Upper lobe of left lung (tissue), 6 donors: Measurements from ENCODE around the gene ARRDC5. TPM values are rescaled to one million over a fixed set of nuclear protein-coding genes. Genes with fewer than 3 reads are reported as not detected.

Experiments used
- ATAC-seq, 2 donors: fragments of 200-7000 bp; cut with Tn5 transposase; one replicate each; pipeline ENCODE4 v1.9.1; 2022; ENCODE audit warnings: mild to moderate bottlenecking in 2 of 2, moderate library complexity in 2 of 2; ENCODE audit not compliant: low FRiP score in 2 of 2
- DNase-seq, 2 donors: peaks; one replicate each; pipeline ENCODE4 v3.0.0-alpha.2; 2019 to 2020
- H3K27ac ChIP-seq, 4 donors: fragments of 200-600 bp; sonication (generic); one replicate each; pipeline ENCODE4 v1.5.1; 2016 to 2019
- H3K27me3 ChIP-seq, 4 donors: fragments of 200-600 bp; sonication (generic); one replicate each; pipeline ENCODE4 v1.5.1; 2017 to 2019
- H3K36me3 ChIP-seq, 4 donors: fragments of 200-600 bp; sonication (generic); one replicate each; pipeline ENCODE4 v1.5.1; 2016 to 2019
- H3K4me1 ChIP-seq, 4 donors: fragments of 200-600 bp; sonication (generic); one replicate each; pipeline ENCODE4 v1.5.1; 2018 to 2019
- H3K4me3 ChIP-seq, 4 donors: fragments of 200-600 bp; sonication (generic); one replicate each; pipeline ENCODE4 v1.5.1; 2017 to 2019; ENCODE audit warnings: mild to moderate bottlenecking in 2 of 4, moderate library complexity in 1 of 4
- H3K9me3 ChIP-seq, 4 donors: fragments of 200-600 bp; sonication (generic); one replicate each; pipeline ENCODE4 v1.5.1; 2018 to 2019
- EP300 ChIP-seq, 4 donors: sonication (generic); formaldehyde crosslinking; IDR thresholded peaks; one replicate each; pipeline ENCODE4 v1.5.1; 2017; ENCODE audit warnings: antibody characterized with exemption in 4 of 4, control low read depth in 2 of 4
- POLR2A ChIP-seq, 4 donors: fragments of 450-650 bp; IDR thresholded peaks; one replicate each; pipeline ENCODE4 v1.5.1; 2016 to 2017; ENCODE audit warnings: antibody characterized with exemption in 4 of 4, mild to moderate bottlenecking in 2 of 4
- POLR2AphosphoS5 ChIP-seq, 2 donors: sonication (generic); formaldehyde crosslinking; IDR thresholded peaks; one replicate each; pipeline ENCODE4 v1.5.1; 2017; ENCODE audit warnings: antibody characterized with exemption in 2 of 2
- WGBS, 2 donors: methylation state at CpG; one replicate each; pipeline ENCODE4 v1.1.5; 2017 to 2018; 5-methylcytosine and 5-hydroxymethylcytosine counted together
- total RNA-seq, 6 donors: library from RNA; depleted of rRNA in 4 of 6; stranded (reverse); fragments of >200 nt in 4 of 6; gene quantifications; one replicate each; pipeline versions ENCODE4 v1.1.0 to v1.2.1, GENCODE V29; 2016 to 2021
- TF ChIP-seq, protein P1 (sequence below), 6 experiments: fragments of 450-650 bp in 4 of 6; fragments of 200-600 bp in 2 of 6; sonication (generic) in 2 of 6; IDR thresholded peaks; one replicate each; pipeline ENCODE4 v1.5.1; 2016 to 2019; ENCODE audit warnings: antibody characterized with exemption in 6 of 6
- donor health status: DM: no; HTN: no; CAD: no; lungs with moderate emphysema.
- donor health status: DM: no; HTN: yes; CAD: no; lungs with severe emphysema.

ARRDC5 gene
- total RNA-seq, 6 donors from 2014 or later, result 0.34 to 6.8 (median 0.83) TPM; not detected in 1

DNA sequence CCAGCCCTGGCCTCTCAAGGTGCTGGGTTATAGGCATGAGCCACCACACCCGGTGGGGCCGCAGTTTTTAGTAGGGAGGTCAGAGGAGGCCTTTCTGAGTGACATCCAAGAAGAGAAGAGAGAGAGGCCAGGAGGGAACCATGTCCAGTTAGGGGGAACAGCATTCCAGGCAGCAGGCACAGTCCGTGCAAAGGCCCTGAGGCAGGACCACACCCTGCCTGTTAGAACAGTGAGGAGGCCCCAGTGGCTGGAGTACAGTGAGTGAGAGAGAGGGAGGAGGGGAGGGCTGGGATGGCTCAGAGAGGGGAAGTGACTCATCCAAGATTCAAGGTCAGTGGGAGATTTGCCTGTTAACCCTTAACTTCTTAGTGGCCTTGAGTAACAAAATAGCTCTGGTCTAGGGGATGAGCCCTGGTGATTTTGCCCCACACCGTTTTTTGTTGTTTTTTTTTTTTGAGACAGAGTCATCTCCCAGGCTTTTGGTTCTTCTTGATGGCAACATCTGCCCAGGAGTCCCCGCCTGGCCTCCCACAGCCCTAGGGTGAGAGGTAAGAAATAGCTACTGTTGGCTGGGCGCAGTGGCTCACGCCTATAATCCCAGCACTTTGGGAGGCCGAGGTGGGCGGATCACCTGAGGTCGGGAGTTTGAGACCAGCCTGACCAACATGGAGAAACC lies 32.5 kb downstream of the ARRDC5 start:
- H3K4me1 ChIP-seq, result peaks cover 5 to 19% (median 9%) of the 10 kb centered on the region in 4 donors
- ATAC-seq (peak; percentile 8 to 49), DNase-seq (peak in 1 of 2 donors; percentile 68)
- no peaks in the 10 kb centered on the region for H3K9me3 ChIP-seq
- TF ChIP-seq EP300 (IDR thresholded peaks at IDR 0.05), result no peak
- TF ChIP-seq POLR2A (IDR thresholded peaks at IDR 0.05), result peak in 1 of 4 donors; percentile 11
- no peaks in the 10 kb centered on the region for H3K27me3 ChIP-seq
- H3K4me3 ChIP-seq, result no peak overlapping the region
- WGBS, 2 donors, result 71 to 73% methylated on average over 10 of the region's 10 CpGs
- peak overlapping the region in 1 of 4 donors; percentile 32 for H3K27ac ChIP-seq
- no peaks in the 10 kb centered on the region for H3K36me3 ChIP-seq

DNA sequence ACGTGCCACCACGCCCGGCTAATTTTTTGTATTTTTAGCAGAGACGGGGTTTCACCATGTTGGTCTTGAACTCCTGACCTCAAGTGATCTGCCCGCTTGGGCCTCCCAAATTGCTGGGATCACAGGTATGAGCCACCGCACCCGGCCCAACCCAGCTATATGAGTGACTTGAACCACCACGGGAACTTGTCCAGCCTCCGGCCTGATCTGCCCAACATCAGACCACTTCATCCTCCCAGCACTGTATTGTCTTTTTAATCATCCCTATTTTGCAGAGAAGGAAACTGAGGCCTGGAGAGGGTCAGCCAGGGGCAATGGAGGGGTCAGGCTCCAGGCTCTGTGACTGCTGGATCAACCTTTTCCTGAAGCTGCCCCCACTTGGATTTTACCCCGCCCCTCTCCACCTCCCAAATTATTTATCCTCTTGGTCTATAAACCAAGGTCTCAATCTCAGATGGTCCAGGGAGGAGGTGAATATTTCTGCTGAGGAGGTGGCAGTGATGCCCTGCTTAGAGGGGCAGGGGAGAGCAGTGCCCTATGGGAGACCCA lies 34.3 kb downstream of the ARRDC5 start:
- no peak for ATAC-seq
- DNase-seq, result no peak
- TF ChIP-seq POLR2A (IDR thresholded peaks at IDR 0.05) (no peak), POLR2AphosphoS5 (IDR thresholded peaks at IDR 0.05) (no peak), EP300 (IDR thresholded peaks at IDR 0.05) (no peak)
- TF ChIP-seq, protein P1, sequence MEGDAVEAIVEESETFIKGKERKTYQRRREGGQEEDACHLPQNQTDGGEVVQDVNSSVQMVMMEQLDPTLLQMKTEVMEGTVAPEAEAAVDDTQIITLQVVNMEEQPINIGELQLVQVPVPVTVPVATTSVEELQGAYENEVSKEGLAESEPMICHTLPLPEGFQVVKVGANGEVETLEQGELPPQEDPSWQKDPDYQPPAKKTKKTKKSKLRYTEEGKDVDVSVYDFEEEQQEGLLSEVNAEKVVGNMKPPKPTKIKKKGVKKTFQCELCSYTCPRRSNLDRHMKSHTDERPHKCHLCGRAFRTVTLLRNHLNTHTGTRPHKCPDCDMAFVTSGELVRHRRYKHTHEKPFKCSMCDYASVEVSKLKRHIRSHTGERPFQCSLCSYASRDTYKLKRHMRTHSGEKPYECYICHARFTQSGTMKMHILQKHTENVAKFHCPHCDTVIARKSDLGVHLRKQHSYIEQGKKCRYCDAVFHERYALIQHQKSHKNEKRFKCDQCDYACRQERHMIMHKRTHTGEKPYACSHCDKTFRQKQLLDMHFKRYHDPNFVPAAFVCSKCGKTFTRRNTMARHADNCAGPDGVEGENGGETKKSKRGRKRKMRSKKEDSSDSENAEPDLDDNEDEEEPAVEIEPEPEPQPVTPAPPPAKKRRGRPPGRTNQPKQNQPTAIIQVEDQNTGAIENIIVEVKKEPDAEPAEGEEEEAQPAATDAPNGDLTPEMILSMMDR (IDR thresholded peaks at IDR 0.05), result no peak
- Histone ChIP-seq H3K36me3 (peaks cover 0 to 3% (median 0%) of the 10 kb centered on the region in 4 donors), H3K27ac (peak overlapping the region in 3 of 4 donors; percentile 82 to 95 (median 93)), H3K9me3 (no peaks in the 10 kb centered on the region), H3K4me3 (peak overlapping the region in 3 of 4 donors; percentile 64 to 83 (median 70)), H3K4me1 (peaks cover 5 to 19% (median 9%) of the 10 kb centered on the region in 4 donors), H3K27me3 (no peaks in the 10 kb centered on the region)
- 64 to 73% methylated on average over 5 to 10 of the region's 10 CpGs for WGBS, 2 donors

DNA sequence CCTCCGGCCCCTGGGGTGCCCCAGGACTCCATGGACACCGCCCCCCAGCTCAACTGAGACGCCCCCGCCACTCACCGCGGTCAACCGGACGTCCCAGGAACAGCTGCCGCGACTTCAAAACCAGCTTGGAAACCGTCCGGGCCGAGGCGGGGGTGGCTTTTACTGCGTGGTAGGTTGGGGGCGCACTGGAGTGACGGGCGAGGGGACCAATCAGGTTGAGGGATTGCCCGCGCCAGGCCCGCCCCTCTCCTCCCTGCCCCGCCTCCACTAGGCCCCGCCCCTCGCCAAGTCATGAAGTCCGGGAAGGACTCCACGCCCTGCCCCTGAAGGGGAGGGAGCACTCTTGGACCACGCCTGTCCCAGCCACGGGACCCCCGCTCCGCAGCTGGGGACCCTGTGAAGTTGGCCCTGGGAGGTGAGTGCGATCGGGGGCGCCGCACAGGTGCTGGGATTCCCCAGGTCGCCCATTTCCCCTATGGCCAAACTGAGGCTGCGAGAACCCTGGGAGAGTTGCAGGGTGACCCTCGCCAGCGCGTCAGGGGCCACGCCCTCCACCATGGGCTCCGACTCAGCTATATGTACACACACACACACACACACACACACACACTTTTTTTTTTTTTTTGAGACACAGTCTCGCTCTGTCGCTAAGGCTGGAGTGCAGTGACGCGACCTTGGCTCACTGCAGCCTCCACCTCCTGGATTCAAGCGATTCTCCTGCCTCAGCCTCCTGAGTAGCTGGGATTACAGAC lies 35.0 kb downstream of the ARRDC5 start, which contains the start of gene PLIN3:
Gene PLIN3, minus strand, starts transcription at position 134 of the 752 bp plus-strand sequence. CDS start 6,273 bp downstream, outside the sequence.
- H3K9me3 ChIP-seq, result no peaks in the 10 kb centered on the region
- H3K27ac ChIP-seq, result peak within 1 kb of the TSS; percentile 82 to 95 (median 92)
- ATAC-seq (peak; percentile 98 to 99), DNase-seq (peak; percentile 96 to 97)
- H3K27me3 ChIP-seq, result no peaks in the 10 kb centered on the region
- 6 to 11% methylated on average over 14 to 37 of the region's 46 CpGs for WGBS, 2 donors
- H3K4me1 ChIP-seq, result peaks cover 5 to 19% (median 9%) of the 10 kb centered on the region in 4 donors
- TF ChIP-seq, protein P1 (IDR thresholded peaks at IDR 0.05), result no peak
- TF ChIP-seq EP300 (IDR thresholded peaks at IDR 0.05), result no peak
- peak in 1 of 4 donors; percentile 64 for TF ChIP-seq POLR2A (IDR thresholded peaks at IDR 0.05)
- peak; percentile 63 to 64 for TF ChIP-seq POLR2AphosphoS5 (IDR thresholded peaks at IDR 0.05)
- peaks cover 0 to 4% (median 0%) of the 10 kb centered on the region in 4 donors for H3K36me3 ChIP-seq
- H3K4me3 ChIP-seq, result peak within 1 kb of the TSS; percentile 60 to 83 (median 67)

DNA sequence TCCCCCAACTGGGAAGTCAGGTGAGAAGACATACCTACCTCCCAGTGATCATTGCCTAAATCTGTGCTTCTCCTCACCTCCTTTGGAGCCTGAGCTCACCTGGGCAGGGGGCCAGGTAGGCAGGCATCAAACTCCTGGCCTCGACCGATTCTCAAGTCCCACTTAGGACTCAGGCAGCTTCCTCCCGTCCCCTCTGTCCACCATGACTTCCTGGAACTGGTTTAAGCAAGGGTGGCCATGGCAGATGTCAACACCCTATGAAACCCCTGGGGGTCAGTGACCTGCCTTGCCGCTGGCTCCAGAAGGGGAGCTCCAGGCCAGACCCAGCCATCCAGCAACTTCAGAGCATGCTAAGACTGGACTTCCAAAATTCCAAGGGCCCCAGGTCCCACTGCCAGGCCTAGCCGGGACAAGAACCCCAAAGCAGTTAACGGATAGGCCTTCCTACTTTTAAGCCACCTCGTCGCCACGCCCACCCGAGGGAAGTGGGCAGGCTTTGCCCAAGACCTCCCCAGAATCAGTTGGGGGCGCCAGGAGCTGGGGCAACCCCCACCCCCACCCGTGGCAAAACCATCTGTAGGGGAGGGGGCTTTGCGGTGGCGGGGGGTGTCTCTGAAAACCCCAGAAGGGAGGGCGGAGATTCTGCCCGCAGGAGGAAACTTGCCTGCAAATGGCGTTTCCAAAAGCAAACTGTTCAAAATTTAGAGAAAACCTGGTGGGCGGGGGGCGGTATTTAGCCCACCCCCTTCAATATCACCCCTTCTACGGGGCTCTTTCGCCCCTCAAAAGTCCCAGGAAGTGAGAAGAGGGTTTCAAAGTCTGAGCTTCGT lies 35.9 kb downstream of the ARRDC5 start:
- WGBS, 2 donors, result 2 to 10% methylated on average over 2 to 22 of the region's 22 CpGs

More for the DNA sequence above, 35.9 kb downstream of the ARRDC5 start:
- Histone ChIP-seq H3K27ac (peak overlapping the region; percentile 82 to 95 (median 92)), H3K4me1 (peaks cover 5 to 19% (median 9%) of the 10 kb centered on the region in 4 donors), H3K4me3 (peak overlapping the region; percentile 59 to 83 (median 67)), H3K27me3 (no peaks in the 10 kb centered on the region), H3K36me3 (peaks cover 0 to 13% (median 0%) of the 10 kb centered on the region in 4 donors), H3K9me3 (no peaks in the 10 kb centered on the region)
- ATAC-seq, result peak; percentile 54 to 67
- TF ChIP-seq, protein P1 (IDR thresholded peaks at IDR 0.05), result no peak
- TF ChIP-seq EP300 (IDR thresholded peaks at IDR 0.05) (no peak), POLR2A (IDR thresholded peaks at IDR 0.05) (no peak), POLR2AphosphoS5 (IDR thresholded peaks at IDR 0.05) (no peak)
- DNase-seq, result peak; percentile 73 to 78
